Ishikawa (cell line): ENCODE measurements around the gene ZNF256.

ENCODE experiments used
- CEBPB ChIP-seq: IDR thresholded peaks from 2 replicates; pipeline ENCODE4 v1.6.1; 2012
- CREB1 ChIP-seq: IDR thresholded peaks from 2 replicates; pipeline ENCODE4 v1.6.1; 2012; ENCODE audit warnings: low read depth
- EGR1 ChIP-seq: IDR thresholded peaks from 2 replicates; pipeline ENCODE4 v1.6.1; 2012
- EP300 ChIP-seq: IDR thresholded peaks from 2 replicates; pipeline ENCODE4 v1.6.1; 2012; ENCODE audit warnings: borderline replicate concordance
- TF ChIP-seq, protein P1 (sequence below): IDR thresholded peaks from 2 replicates; pipeline ENCODE4 v1.6.1; 2012

GRCh38 chr19:57927587-57927986 is 19.9 kb downstream of the ZNF256 start:
- TF ChIP-seq CEBPB (no peak), CREB1 (no peak), EP300 (no peak), EGR1 (no peak)
- TF ChIP-seq, protein P1, sequence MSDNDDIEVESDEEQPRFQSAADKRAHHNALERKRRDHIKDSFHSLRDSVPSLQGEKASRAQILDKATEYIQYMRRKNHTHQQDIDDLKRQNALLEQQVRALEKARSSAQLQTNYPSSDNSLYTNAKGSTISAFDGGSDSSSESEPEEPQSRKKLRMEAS = no peak
